H1 (cell line): ENCODE data around the gene TSHR. TPM values are rescaled to one million over a fixed set of nuclear protein-coding genes. Genes with fewer than 3 reads are reported as not detected.
A peak's percentile ranks its signal among the peaks of the same experiment; 100 is the strongest.

Experiments
- BACH1 ChIP-seq: IDR thresholded peaks from 2 replicates; pipeline ENCODE4 v1.6.1; 2012; ENCODE audit warnings: low read length, improper control_type of control experiment
- CBX5 ChIP-seq: fragments of 300-800, 300-1000 bp; sonication (generic); IDR thresholded peaks from 2 replicates; pipeline ENCODE4 v1.7.1; 2016; ENCODE audit warnings: antibody characterized with exemption, low read length, low read depth
- CHD1 ChIP-seq: IDR thresholded peaks from 2 replicates; pipeline ENCODE4 v1.6.1; 2012; ENCODE audit warnings: low read depth, low read length, improper control_type of control experiment
- CREB1 ChIP-seq: IDR thresholded peaks from 2 replicates; pipeline ENCODE4 v1.6.1; 2012; ENCODE audit warnings: inconsistent platforms
- CTCF ChIP-seq, 3 experiments: IDR thresholded peaks; 1 replicate in 2 of 3; 2 replicates in 1 of 3; pipeline versions ENCODE4 v1.5.1 to v1.6.1; 2011; ENCODE audit warnings: low read length in 3 of 3, mild to moderate bottlenecking in 3 of 3, inconsistent platforms in 2 of 3, low read depth in 1 of 3, moderate library complexity in 1 of 3; ENCODE audit not compliant: insufficient read depth in 1 of 3; ENCODE audit errors: control extremely low read depth in 1 of 3
- GTF2F1 ChIP-seq: IDR thresholded peaks from 2 replicates; pipeline ENCODE4 v1.6.1; 2012; ENCODE audit warnings: low read depth, low read length, improper control_type of control experiment, borderline replicate concordance
- JUND ChIP-seq: IDR thresholded peaks from 2 replicates; pipeline ENCODE4 v1.6.1; 2011; ENCODE audit warnings: mild to moderate bottlenecking, improper control_type of control experiment, low read length
- KDM1A ChIP-seq: fragments of 200-600, 300-600 bp; sonication (generic); IDR thresholded peaks from 2 replicates; pipeline ENCODE4 v1.7.1; 2016; ENCODE audit warnings: mild to moderate bottlenecking, low read length, borderline replicate concordance
- NRF1 ChIP-seq: IDR thresholded peaks from 2 replicates; pipeline ENCODE4 v1.6.1; 2011; ENCODE audit warnings: mild to moderate bottlenecking, low read depth, low read length, improper control_type of control experiment
- RXRA ChIP-seq: IDR thresholded peaks from 2 replicates; pipeline ENCODE4 v1.6.1; 2011; ENCODE audit warnings: low read depth, mild to moderate bottlenecking, low read length, moderate library complexity; ENCODE audit not compliant: insufficient read depth
- SAP30 ChIP-seq: fragments of 300-600 bp; sonication (generic); IDR thresholded peaks from 2 replicates; pipeline ENCODE4 v1.7.1; 2012; ENCODE audit warnings: low read length, moderate library complexity, mild to moderate bottlenecking, inconsistent platforms; ENCODE audit not compliant: insufficient read depth, insufficient replicate concordance
- SIN3A ChIP-seq, 2 experiments: IDR thresholded peaks in 1 of 2; conservative IDR thresholded peaks in 1 of 2; 2 replicates each; pipeline ENCODE4 v1.6.1; 2011 to 2012; ENCODE audit warnings: low read length in 2 of 2, improper control_type of control experiment in 1 of 2, low read depth in 1 of 2, mild to moderate bottlenecking in 1 of 2
- SIRT6 ChIP-seq: IDR thresholded peaks from one replicate; pipeline ENCODE4 v1.7.1; 2012; ENCODE audit warnings: low read length, inconsistent platforms
- SP1 ChIP-seq: IDR thresholded peaks from 2 replicates; pipeline ENCODE4 v1.6.1; 2011; ENCODE audit warnings: low read depth, low read length
- SP2 ChIP-seq: IDR thresholded peaks from 2 replicates; pipeline ENCODE4 v1.6.1; 2012; ENCODE audit warnings: mild to moderate bottlenecking, low read length, inconsistent platforms
- TAF1 ChIP-seq: IDR thresholded peaks from 2 replicates; pipeline ENCODE4 v1.6.1; 2011; ENCODE audit warnings: mild to moderate bottlenecking, low read depth, low read length
- ZNF274 ChIP-seq: IDR thresholded peaks from 2 replicates; pipeline ENCODE4 v1.7.0; 2012; ENCODE audit warnings: low read length, borderline replicate concordance; ENCODE audit errors: extremely low read depth
- polyA plus RNA-seq, 7 experiments: library from polyadenylated mRNA; depleted of rRNA in 3 of 7; stranded (reverse) in 5 of 7; unstranded in 2 of 7; fragments of >200 nt in 5 of 7; fragments of 200-250 nt in 2 of 7; gene quantifications; 1 replicate in 5 of 7; 2 replicates in 1 of 7; 4 replicates in 1 of 7; pipeline versions ENCODE4 v1.2.1 to v1.2.3, GENCODE V29; 2011 to 2013; ENCODE audit warnings: missing spikeins in 2 of 7, mixed read lengths in 2 of 7
- total RNA-seq: library from RNA; stranded (reverse); fragmentation: NEBNext Ultra II Directional; extraction: Animal tissue kit (Norgen Biotek cat#: 25700); gene quantifications from 2 replicates; pipeline ENCODE4 v1.2.1, GENCODE V29; 2021
- TF ChIP-seq, protein P1 (sequence below): IDR thresholded peaks from 2 replicates; pipeline ENCODE4 v1.6.1; 2012; ENCODE audit warnings: inconsistent platforms

The TSHR gene
- total and polyA plus RNA-seq, 2 of the 8 experiments (the other 6 are each of a cell fraction or from before 2014, with no cell fraction given), result 0.27 TPM; not detected in 1

DNA sequence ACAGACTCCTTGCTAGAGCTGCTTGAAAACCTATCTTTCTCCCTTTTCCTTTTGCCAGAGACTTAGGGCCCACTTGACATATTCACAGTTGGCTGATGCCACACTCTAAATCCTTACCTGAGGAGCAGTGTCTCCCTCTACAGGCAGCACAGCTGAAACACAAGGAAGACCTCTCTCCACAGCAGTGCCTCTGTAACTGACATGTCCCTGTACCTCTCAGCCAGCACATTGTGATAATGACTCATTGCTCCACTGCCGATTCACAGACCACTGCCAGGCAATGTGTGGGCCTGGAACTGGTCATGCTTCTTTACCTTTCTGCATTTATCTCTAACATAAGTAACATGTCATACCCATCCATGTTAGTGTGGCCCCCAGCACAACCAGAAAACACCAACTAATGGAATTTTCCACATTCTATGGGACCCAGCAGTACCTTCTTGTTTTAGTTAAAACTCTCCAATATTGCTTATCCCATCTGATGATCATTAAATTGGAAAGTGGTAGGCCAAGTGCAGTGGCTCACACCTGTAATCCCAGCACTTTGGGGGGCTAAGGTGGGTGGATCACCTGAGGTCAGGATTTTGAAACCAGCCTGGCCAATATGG is 208.8 kb downstream of the TSHR start (continued):
- TF ChIP-seq CHD1 (no peak), SP2 (no peak), BACH1 (no peak), KDM1A (no peak), SIN3A (conservative IDR thresholded peaks at IDR 0.05 in 1 of 2, IDR thresholded peaks at IDR 0.05 in 1 of 2; ENCODE audit: low read depth in 1 of 2, low read length in 2 of 2) (no peak), SAP30 (no peak), ZNF274 (no peak), SP1 (no peak), CBX5 (no peak), JUND (peak; percentile 80; the same call in 1 of the 2 replicates), GTF2F1 (no peak), SIRT6 (no peak), CTCF (IDR thresholded peaks at IDR 0.05; ENCODE audit: control extremely low read depth in 1 of 3, insufficient read depth in 1 of 3, low read depth in 1 of 3, low read length in 3 of 3) (peak; percentile 71 to 99 (median 92)), CREB1 (peak; percentile 7; the same call in 1 of the 2 replicates), NRF1 (no peak), TAF1 (no peak), RXRA (no peak)
- TF ChIP-seq, protein P1, sequence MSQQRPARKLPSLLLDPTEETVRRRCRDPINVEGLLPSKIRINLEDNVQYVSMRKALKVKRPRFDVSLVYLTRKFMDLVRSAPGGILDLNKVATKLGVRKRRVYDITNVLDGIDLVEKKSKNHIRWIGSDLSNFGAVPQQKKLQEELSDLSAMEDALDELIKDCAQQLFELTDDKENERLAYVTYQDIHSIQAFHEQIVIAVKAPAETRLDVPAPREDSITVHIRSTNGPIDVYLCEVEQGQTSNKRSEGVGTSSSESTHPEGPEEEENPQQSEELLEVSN, result no peak
